Muscle of leg (tissue), 11 donors: ENCODE measurements around the gene DOCK1. TPM values are rescaled to one million over a fixed set of nuclear protein-coding genes. Genes with fewer than 3 reads are reported as not detected.

Source experiments
- DNase-seq: peaks from one replicate; pipeline ENCODE4 v3.0.0; 2013
- H3K27ac ChIP-seq: one replicate; pipeline ENCODE4 v1.5.1; 2013; ENCODE audit warnings: mild to moderate bottlenecking, low read length, control low read depth
- H3K27me3 ChIP-seq: one replicate; pipeline ENCODE4 v1.6.1; 2013; ENCODE audit warnings: low read length; ENCODE audit not compliant: control insufficient read depth, insufficient read depth
- H3K36me3 ChIP-seq: one replicate; pipeline ENCODE4 v1.6.1; 2013; ENCODE audit warnings: low read length; ENCODE audit not compliant: control insufficient read depth, insufficient read depth
- H3K4me1 ChIP-seq: one replicate; pipeline ENCODE4 v1.6.1; 2013; ENCODE audit warnings: low read length; ENCODE audit not compliant: control insufficient read depth, insufficient read depth
- H3K4me3 ChIP-seq: one replicate; pipeline ENCODE4 v1.5.1; 2013; ENCODE audit warnings: low read length, control low read depth
- H3K9me3 ChIP-seq: replicated peaks from 2 replicates; pipeline ENCODE4 v1.6.1; 2013; ENCODE audit warnings: low read depth, low read length; ENCODE audit not compliant: control insufficient read depth
- WGBS: methylation state at CpG from one replicate; pipeline ENCODE4 v1.1.5; 2013; ENCODE audit warnings: missing lambda C conversion rate; ENCODE audit not compliant: insufficient coverage; 5-methylcytosine and 5-hydroxymethylcytosine counted together
- polyA plus RNA-seq, 8 donors: library from polyadenylated mRNA; unstranded; fragments of 120-200 nt; gene quantifications; one replicate each; pipeline versions ENCODE4 v1.2.1 to v1.2.3, GENCODE V29; 2013; ENCODE audit warnings: inconsistent platforms in 1 of 8, low replicate concordance in 1 of 8; ENCODE audit not compliant: insufficient read length in 8 of 8, insufficient read depth in 1 of 8
- total RNA-seq: library from RNA; stranded (reverse); fragments of 120-200 nt; gene quantifications from one replicate; pipeline ENCODE4 v1.2.4, GENCODE V29; 2013

DOCK1 gene
- total and polyA plus RNA-seq, 9 donors: 27.3 to 52.9 (median 37.1) TPM

DNA sequence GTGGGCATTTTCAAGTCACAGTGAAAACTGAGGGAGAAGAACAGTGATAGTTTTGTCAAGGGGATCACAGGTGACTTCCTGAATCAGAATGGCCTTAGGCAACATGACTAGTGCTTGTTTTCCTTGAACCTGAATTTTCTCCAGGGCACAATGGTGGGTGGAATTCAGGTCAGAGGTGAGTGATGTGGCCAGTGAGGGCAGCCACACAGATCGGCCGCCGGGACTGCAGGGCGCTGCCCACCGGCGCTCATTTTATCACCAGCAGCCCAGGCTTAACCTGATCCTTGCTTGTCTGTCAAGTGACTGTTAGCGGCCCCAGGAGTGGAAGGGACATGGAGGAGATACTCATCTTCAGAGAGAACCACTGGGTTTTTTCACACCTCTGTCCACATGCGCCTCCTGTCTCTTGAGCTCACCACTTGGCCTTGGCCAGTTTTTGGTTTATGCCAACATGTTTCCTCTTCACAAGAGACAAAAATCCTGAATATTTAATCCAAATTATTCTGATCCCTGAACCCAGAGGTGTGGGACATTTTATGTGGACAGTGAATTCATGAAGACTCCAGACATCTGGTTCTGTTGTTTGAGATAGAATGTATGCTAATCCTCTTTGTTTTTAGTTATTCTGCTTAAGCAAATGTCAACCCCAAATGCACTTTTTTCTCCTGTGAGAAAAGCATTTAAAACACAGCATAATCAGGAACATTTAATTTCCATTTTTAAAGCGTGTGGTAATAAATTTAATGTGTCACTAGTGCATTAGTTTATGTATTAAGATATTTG, 108.7 kb downstream of the DOCK1 start:
- H3K9me3 ChIP-seq: no peaks in the 10 kb centered on the region
- no peak overlapping the region for H3K4me3 ChIP-seq
- H3K36me3 ChIP-seq: peaks cover 22% of the 10 kb centered on the region
- no peaks in the 10 kb centered on the region for H3K27me3 ChIP-seq
- no peak for DNase-seq
- WGBS: 100% methylated on average over 2 of the region's 9 CpGs
- H3K27ac ChIP-seq: no peak overlapping the region
- peaks cover 16% of the 10 kb centered on the region for H3K4me1 ChIP-seq

DNA sequence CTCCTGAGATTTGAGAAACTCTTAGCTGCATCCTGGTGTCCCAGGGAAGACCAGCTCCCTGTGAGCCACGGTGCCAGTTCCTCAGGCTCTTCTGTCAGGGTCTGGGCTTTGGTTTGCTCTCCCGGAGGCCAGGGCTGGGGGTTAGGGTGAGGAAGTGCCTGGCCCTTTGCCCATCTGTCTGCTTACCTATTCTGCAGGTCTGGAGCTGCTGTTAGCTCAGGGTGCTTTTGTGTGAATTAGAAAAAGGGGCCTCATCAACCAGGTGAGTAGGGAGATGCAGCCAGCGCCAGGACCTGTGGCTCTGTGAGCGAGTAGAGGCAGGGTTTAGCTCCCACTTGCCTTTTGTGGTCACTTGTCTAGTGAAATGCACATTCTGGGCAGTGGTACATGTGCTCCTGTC, 109.4 kb downstream of the DOCK1 start:
- Histone ChIP-seq H3K4me3 (no peak overlapping the region), H3K36me3 (peaks cover 20% of the 10 kb centered on the region), H3K27ac (no peak overlapping the region), H3K4me1 (peaks cover 16% of the 10 kb centered on the region), H3K9me3 (no peaks in the 10 kb centered on the region), H3K27me3 (no peaks in the 10 kb centered on the region)
- WGBS: 82% methylated on average over 3 of the region's 4 CpGs
- DNase-seq: no peak

DNA sequence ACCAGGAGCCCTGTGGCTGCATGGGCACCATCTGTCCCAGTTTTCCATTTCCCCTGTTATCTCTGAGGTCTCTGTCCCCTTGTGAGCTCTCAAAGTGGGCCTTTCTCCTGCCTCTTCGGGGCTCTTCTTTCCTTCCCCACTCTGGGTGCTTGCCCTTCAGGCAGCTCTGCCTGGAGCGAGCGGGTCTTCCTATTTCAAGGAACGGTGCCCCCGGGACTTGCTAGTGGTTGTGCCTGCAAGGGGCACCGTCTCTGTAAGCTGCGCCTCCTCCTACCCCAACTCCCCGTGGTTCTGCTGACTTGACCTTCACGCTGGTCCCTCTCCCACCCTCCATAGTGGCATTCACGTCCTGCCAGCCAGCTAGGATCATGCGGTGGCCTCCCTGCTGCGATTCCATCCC, 110.1 kb downstream of the DOCK1 start:
- Histone ChIP-seq H3K9me3 (no peaks in the 10 kb centered on the region), H3K36me3 (peaks cover 18% of the 10 kb centered on the region), H3K4me3 (no peak overlapping the region), H3K27ac (no peak overlapping the region), H3K27me3 (no peaks in the 10 kb centered on the region), H3K4me1 (peaks cover 16% of the 10 kb centered on the region)
- WGBS: 90% methylated on average over 12 of the region's 12 CpGs
- no peak for DNase-seq

DNA sequence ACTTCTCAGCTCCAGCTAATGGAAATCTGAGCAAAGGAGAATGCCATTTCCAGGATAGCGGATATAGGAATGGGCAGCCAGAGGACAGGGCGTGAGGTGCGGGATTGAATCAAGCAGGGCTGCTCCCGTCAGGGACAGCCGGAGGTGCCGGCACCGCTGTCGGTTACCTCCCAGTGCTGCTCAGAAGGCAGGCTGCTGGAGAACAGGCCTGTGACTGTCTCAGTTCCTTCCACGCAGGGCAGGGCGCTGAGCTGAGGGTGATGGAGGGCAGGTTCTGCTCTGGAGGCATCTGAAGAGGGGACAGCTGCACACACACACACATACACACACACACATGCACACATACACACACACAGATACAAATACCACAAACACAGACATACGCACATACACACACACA, 111.1 kb downstream of the DOCK1 start:
- 88% methylated on average over 9 of the region's 11 CpGs for WGBS
- no peaks in the 10 kb centered on the region for H3K9me3 ChIP-seq
- H3K27me3 ChIP-seq: no peaks in the 10 kb centered on the region
- H3K4me3 ChIP-seq: no peak overlapping the region
- no peak overlapping the region for H3K27ac ChIP-seq
- H3K36me3 ChIP-seq: peaks cover 18% of the 10 kb centered on the region
- H3K4me1 ChIP-seq: peaks cover 16% of the 10 kb centered on the region
- DNase-seq: no peak

DNA sequence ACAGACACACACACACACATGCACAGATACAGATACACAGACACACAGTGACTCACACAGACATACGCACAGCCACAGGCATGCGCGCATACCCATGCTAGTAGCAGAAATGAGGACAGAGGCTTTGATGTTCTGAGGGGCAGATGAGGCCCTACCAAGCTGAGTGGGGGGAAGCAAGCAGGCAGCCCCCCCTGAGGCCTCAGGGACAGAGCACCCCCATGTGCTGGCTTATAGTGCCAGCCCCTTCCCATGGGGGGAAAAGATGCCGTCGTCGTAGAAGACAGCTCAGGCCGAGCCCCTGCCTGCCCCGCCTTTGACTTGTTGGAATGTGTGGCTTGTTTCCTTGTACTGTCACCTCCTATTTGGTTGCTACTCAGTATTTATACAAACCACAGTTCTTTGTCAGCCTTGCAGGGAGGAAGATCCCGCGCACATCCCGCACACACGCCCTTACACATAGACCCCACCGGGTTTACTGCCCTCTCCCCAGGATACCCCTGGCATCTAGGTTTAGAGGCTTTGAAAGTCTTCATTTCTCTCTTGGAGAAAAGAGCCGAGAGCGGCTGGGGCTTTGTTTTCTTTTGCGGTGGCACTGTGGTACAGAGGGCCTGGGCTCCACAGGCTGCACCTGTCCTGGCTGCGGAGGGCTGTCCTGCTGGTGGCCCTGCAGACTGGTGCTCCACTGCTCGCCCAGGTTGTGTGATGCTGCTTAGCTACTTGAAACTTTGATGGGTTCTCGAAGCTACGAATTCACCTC, 112.5 kb downstream of the DOCK1 start:
- Histone ChIP-seq H3K9me3 (no peaks in the 10 kb centered on the region), H3K27me3 (no peaks in the 10 kb centered on the region), H3K36me3 (peaks cover 15% of the 10 kb centered on the region), H3K4me1 (peaks cover 7% of the 10 kb centered on the region), H3K27ac (no peak overlapping the region), H3K4me3 (no peak overlapping the region)
- 92% methylated on average over 8 of the region's 20 CpGs for WGBS
- DNase-seq: no peak

DNA sequence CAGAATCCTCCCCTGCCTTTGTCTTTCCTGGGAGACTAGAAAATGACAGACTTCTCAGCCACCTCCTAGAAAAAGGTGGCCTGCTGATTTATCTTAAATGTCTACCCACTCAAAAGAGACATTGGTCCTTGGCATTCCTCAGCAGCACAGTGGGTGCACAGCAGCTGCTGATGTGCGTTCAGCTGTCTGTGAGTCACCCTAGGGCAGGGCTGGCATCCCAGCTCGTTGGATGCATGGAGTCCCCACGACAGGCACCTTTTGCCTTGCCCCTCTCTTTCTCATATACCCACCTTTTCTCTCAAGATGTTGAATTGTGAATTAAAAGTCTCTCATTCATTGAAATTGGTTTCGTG, 113.0 kb downstream of the DOCK1 start:
- peaks cover 2% of the 10 kb centered on the region for H3K4me1 ChIP-seq
- no peak overlapping the region for H3K27ac ChIP-seq
- no peaks in the 10 kb centered on the region for H3K9me3 ChIP-seq
- no peaks in the 10 kb centered on the region for H3K27me3 ChIP-seq
- H3K4me3 ChIP-seq: no peak overlapping the region
- peaks cover 18% of the 10 kb centered on the region for H3K36me3 ChIP-seq
- DNase-seq: no peak
- WGBS: no CpG with 5 or more reads among the region's 4 CpGs

DNA sequence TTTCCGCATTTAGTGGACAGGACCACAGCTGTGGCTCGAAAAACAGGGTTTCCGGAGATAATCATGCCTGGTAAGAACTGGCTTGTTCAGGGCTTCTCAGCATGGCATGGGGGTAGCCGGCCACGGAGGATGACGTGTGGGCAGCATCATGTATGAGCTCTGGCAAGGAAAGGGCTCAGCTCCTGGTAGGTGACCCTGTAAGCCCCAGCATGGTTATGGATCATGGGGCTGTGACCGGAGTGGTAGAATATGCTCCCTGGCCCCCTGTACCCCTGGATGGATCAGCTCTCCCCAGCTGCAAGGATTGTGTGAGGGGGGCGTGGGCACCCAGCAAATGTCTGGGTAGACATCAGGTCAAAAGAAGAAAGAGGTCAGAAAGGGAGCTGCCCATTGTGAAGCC, 113.5 kb downstream of the DOCK1 start:
- WGBS: 97% methylated on average over 8 of the region's 8 CpGs
- H3K27ac ChIP-seq: no peak overlapping the region
- H3K27me3 ChIP-seq: no peaks in the 10 kb centered on the region
- no peak overlapping the region for H3K4me3 ChIP-seq
- H3K4me1 ChIP-seq: no peaks in the 10 kb centered on the region
- DNase-seq: no peak
- H3K36me3 ChIP-seq: peaks cover 23% of the 10 kb centered on the region
- no peaks in the 10 kb centered on the region for H3K9me3 ChIP-seq

DNA sequence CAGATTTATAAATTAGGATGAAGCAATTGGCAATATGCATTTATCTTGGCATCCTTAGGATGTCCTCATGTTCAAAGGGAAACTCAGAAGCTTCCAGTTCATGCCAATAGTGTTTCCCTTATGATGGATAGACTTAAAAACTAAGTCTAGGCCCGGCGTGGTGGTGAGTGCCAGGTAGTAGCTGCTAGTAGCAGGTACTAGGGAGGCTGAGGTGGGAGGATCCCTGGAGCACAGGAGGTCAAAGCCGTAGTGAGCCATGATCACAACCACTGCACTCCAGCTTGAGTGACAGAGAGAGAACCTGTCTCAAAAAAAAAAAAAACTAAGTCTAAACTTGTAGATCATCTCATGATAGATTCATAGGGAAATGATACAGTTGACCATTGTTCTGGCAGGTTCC, 115.0 kb downstream of the DOCK1 start:
- no peak overlapping the region for H3K4me3 ChIP-seq
- H3K36me3 ChIP-seq: peaks cover 33% of the 10 kb centered on the region
- DNase-seq: no peak
- WGBS: no CpG with 5 or more reads among the region's 3 CpGs
- H3K9me3 ChIP-seq: no peaks in the 10 kb centered on the region
- no peaks in the 10 kb centered on the region for H3K4me1 ChIP-seq
- no peaks in the 10 kb centered on the region for H3K27me3 ChIP-seq
- no peak overlapping the region for H3K27ac ChIP-seq

DNA sequence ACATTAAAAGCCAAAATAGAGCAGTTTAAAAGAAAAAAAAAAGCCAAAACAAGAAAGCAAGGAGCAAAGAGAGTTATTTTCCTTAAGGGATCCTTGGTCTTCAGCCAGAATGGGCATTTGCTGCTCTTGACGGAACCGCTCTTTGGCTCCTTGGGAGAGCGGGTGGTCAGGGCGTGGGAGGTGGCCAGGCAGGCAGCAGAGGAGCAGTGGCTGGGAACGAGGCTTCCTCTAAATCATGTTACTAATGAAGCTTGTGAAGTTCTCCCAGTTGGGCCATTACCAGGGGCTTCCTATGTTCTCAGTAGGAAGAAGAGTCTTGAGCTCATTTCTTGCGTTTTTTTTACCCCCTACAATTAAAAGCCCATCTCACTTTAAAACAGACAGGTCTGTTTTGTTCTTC, 116.6 kb downstream of the DOCK1 start:
- Histone ChIP-seq H3K4me3 (no peak overlapping the region), H3K4me1 (no peaks in the 10 kb centered on the region), H3K9me3 (no peaks in the 10 kb centered on the region), H3K27ac (no peak overlapping the region), H3K36me3 (peaks cover 35% of the 10 kb centered on the region), H3K27me3 (no peaks in the 10 kb centered on the region)
- WGBS: 81% methylated on average over 5 of the region's 6 CpGs
- no peak for DNase-seq

DNA sequence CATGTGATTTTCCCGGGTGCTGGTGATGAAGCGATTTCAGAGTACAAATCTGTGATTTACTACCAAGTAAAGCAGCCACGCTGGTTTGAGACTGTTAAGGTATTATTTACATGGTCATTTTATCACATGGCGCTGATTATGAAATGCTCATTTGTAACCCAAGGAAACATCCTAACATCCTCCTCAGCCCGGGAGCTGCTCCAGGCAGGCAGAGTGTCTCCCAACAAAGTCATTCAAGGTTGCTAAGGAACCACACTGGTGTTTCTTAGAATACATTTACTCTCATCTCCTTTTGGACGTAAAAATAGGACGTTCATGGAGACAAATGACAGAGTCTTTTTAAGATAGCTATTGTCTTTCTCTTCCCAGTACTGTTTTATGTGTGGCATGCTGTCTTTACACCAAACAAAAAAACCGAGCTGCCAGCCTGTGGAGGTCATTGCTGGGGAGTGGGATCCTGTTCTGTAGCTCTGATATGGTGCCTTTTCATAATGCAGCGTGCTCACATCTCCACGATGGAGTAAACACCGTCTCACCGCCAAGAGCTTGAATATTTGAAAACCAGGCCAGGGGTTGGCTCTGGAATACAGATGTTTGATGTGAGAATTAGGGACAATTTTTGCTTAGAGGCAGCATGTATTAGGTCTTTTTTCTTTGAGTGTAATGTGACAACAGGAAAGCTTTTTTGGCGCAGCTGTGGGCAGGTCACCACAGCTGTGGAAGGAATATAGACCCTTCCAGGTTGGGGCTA, 119.6 kb downstream of the DOCK1 start:
- H3K36me3 ChIP-seq: peaks cover 54% of the 10 kb centered on the region
- no peaks in the 10 kb centered on the region for H3K4me1 ChIP-seq
- no peak overlapping the region for H3K4me3 ChIP-seq
- no peaks in the 10 kb centered on the region for H3K9me3 ChIP-seq
- H3K27ac ChIP-seq: peak overlapping the region; percentile 9
- DNase-seq: peak; percentile 91
- WGBS: 49% methylated on average over 9 of the region's 13 CpGs
- H3K27me3 ChIP-seq: no peaks in the 10 kb centered on the region
